Stimulated activated CD4-positive, alpha-beta T cell treated with anti-CD3 and anti-CD28 coated beads, Interleukin-15, amount 100 ng/mL, for 24 hours (primary cell): ENCODE measurements around the gene SRP14.
"Not testable (repeated sequence)": the region's sequence is repeated elsewhere in the genome, so short reads cannot be mapped to it uniquely, and the experiment has no call there.

Experiments used
- DNase-seq: peaks from one replicate; pipeline ENCODE4 v3.0.0-alpha.2; 2020

The SRP14 gene

DNA sequence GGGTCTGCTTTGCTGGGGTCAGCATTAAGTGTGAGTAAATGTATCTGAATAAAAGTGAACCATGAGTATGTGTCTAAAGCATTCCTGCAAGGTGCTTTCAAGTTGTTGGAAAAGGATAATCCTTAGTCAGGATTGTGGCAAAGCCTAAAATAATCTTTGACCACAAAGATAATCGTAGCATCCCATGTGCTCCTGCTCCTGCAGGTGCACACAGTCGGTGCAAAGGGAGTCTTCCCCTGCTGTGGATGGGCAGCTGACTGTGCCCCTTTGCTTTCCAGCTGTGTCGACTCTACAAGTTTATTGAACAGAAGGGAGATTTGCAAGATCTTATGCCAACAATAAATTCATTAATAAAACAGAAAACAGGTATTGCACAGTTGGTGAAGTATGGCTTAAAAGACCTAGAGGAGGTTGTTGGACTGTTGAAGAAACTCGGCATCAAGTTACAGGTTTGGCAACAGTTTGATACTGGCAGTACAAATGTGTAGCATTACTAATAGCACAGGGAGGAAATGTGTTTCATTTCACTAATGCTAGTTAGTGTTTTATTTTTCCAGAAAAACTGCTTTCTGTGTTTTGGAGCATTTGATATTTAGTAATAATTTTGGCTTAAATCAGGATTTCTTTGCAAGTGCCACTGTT, 22.6 kb downstream of the SRP14 start:
- DNase-seq: no peak

GRCh38 chr15:40014390-40014789, 24.6 kb downstream of the SRP14 start:
- no peak for DNase-seq

DNA sequence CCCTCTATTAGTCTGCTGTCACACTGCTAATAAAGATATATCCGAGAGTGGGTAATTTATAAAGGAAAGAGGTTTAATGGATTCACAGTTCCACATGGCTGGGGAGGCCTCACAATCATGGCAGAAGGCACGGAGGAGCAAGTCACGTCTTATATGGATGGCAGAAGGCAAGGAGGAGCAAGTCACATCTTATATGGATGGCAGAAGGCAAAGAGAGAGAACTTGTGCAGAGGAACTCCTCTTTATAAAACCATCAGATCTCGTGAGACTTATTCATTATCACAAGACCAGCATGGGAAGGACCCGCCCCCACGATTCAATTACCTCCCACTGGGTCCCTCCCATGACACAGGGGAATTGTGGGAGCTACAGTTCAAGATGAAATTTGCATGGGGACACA, 25.6 kb downstream of the SRP14 start:
- not testable (repeated sequence) for DNase-seq

GRCh38 chr15:40011303-40011702, 27.7 kb downstream of the SRP14 start:
- no peak for DNase-seq

DNA sequence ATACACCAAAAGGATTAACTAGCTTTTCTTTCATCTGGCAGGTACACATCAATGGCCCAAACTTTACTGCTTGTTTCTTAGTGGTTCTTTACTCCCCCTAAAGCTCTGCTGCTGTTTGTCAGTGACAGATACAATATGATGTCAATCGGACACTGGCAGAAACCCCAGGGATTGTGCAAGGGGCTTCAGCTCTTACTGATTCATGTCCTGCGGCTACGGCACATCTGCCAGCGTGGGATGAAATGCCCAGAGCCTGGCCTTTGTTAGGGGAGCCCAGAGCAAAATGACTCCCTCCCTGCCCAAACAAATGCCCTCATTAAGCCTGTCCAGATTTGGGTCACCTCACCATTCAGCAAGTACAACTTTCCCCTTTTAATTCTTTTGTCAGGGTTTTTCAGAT, 28.3 kb downstream of the SRP14 start:
- no peak for DNase-seq

GRCh38 chr15:40008061-40008765, 30.8 kb downstream of the SRP14 start:
- DNase-seq: no peak

- DNase-seq: no peak
These were observed 32.3 kb downstream of the SRP14 start for GRCh38 chr15:40006646-40007045.

DNA sequence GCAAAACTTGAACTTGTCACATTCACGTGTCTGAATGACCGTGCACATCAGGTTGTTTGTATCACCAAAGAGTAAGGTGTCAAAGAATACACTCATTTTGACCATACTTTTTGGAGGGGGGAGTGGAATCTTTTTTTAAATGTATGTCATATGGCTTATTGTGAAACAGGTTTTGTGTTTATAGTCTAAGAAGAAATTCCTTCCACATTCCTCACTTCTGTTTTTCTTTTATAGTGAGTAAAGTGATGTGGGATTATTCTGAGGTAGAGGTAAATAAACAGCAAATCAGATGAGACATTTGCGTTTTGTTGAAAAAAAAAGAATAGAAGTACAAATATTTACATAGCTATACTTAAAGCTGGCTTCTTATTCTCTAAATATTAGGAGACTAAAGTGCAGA, 33.0 kb downstream of the SRP14 start:
- DNase-seq: no peak

DNA sequence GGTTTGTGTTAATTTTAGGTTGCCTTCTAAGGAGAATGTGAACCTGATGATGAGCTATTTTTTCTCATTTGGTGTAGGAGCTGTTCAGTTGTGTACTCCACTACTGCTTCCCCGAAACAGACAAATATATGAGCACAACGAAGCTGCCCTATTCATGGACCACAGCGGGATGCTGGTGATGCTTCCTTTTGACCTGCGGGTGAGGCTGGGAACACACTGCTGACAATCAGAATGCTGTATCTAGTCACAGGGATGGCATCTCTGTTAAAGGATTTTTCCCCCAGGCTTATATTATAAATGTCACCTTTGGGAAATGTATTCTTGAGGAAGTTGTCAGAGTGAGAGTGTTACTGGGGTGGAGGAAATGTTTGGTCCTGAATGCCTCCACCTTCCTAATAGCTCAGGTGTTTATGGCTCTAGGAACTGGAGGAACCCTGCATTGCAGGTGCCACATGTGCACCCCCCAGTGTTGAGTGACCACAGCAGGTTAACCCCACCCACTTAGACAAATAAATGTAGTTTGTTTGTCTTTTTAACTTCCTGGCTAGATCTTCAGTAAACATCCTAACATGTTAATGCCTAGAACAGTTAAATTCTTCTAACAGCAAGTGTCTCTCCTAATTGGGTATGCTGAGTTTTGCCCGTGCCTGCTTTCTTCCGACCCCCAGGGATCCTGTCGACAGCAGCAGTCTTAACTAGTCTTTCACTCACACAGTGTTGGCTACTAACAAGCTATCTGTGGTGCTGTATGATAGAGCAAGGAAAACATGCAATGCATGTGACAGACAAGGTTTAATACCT, 35.7 kb downstream of the SRP14 start:
- no peak for DNase-seq

- DNase-seq: no peak
These were observed 36.7 kb downstream of the SRP14 start for GRCh38 chr15:40002295-40002694.

GRCh38 chr15:39999538-40000200, 39.3 kb downstream of the SRP14 start:
- no peak for DNase-seq

DNA sequence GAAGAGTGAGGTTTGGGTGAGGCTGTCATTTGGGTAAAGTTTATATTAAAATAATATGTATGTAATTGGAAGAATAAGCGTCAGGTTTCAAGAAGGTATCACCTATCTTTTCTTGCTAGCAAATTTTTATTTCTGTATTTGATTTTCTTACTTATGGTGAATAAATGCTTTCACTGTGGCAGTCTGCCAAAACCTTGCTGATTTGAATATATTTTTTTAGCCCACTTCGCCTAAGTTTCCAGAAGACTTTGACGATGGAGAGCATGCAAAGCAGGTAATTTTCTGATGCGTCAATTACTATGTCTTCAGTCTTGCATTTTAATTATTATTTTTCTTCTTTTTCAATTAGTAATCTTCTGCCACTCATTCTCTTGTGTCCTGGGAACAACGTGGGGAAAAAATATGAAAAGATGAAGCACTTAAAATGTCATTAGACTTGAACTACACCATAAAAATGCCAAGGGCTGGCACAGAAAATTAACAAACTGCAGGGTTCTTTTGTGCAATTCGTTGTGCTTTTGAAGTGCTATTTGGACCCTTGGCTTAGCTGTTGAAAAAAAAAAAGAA, 40.4 kb downstream of the SRP14 start:
- no peak for DNase-seq

DNA sequence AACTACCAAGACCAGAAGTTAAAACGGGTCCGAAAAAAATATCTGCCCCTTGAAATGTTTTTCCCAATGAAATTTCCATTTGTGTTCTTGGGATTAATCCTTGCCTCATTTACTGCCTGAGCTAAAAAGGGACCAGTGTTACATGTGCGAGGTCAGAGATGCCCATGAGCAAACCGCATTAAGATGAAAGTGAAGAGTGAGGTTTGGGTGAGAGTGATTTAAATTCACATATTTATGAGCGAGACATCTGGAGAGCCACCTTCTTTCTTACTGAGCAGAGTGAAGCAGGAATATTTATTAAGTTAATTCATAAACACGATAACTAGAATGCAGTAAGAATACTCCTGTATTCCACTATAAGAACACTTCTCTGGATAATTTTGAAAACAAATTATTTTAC, 41.3 kb downstream of the SRP14 start:
- DNase-seq: no peak

- DNase-seq: no peak
These were observed 42.0 kb downstream of the SRP14 start for GRCh38 chr15:39997031-39997430.

GRCh38 chr15:39996228-39996627, 42.8 kb downstream of the SRP14 start:
- not testable (repeated sequence) for DNase-seq

- DNase-seq: not testable (repeated sequence)
These were observed 46.0 kb downstream of the SRP14 start for GRCh38 chr15:39992953-39993352.

- DNase-seq: no peak
These were observed 48.3 kb downstream of the SRP14 start for GRCh38 chr15:39990706-39991105.

- DNase-seq: no peak
These were observed 51.2 kb downstream of the SRP14 start for GRCh38 chr15:39987821-39988220.
